H9 (cell line): ENCODE data around the gene DLG2. TPM values are rescaled to one million over a fixed set of nuclear protein-coding genes. Genes with fewer than 3 reads are reported as not detected.
A peak's percentile ranks its signal among the peaks of the same experiment; 100 is the strongest.

Experiments
- DNase-seq: peaks from one replicate; pipeline ENCODE4 v3.0.0-alpha.2; 2017
- H2AFZ ChIP-seq: one replicate; pipeline ENCODE4 v1.6.1; 2013; ENCODE audit warnings: mild to moderate bottlenecking, low read length, control low read depth, moderate library complexity
- H2AK5ac ChIP-seq: 2 replicates; pipeline ENCODE4 v1.6.1; 2013; ENCODE audit warnings: low read length, control low read depth, mixed read lengths; ENCODE audit not compliant: insufficient read length
- H2BK120ac ChIP-seq: one replicate; pipeline ENCODE4 v1.6.1; 2013; ENCODE audit warnings: low read depth, mild to moderate bottlenecking, low read length, control low read depth, inconsistent platforms; ENCODE audit not compliant: poor library complexity, severe bottlenecking
- H2BK12ac ChIP-seq: 2 replicates; pipeline ENCODE4 v1.6.1; 2013; ENCODE audit warnings: low read length, control low read depth, mixed read lengths, low read depth; ENCODE audit not compliant: insufficient read length
- H2BK15ac ChIP-seq: 2 replicates; pipeline ENCODE4 v1.6.1; 2013; ENCODE audit warnings: low read depth, low read length, control low read depth
- H2BK20ac ChIP-seq: one replicate; pipeline ENCODE4 v1.6.1; 2013; ENCODE audit warnings: low read depth, mild to moderate bottlenecking, low read length, control low read depth, inconsistent platforms; ENCODE audit not compliant: poor library complexity, severe bottlenecking
- H2BK5ac ChIP-seq: 2 replicates; pipeline ENCODE4 v1.6.1; 2013; ENCODE audit warnings: low read length, control low read depth, mixed read lengths; ENCODE audit not compliant: insufficient read length
- H3K14ac ChIP-seq: 2 replicates; pipeline ENCODE4 v1.6.1; 2013; ENCODE audit warnings: low read length, control low read depth; ENCODE audit not compliant: insufficient read depth
- H3K18ac ChIP-seq: 2 replicates; pipeline ENCODE4 v1.6.1; 2013; ENCODE audit warnings: low read depth, mild to moderate bottlenecking, mixed read lengths, low read length, control low read depth; ENCODE audit not compliant: insufficient read length
- H3K23ac ChIP-seq: 2 replicates; pipeline ENCODE4 v1.6.1; 2013; ENCODE audit warnings: low read length, control low read depth, mixed read lengths, low read depth; ENCODE audit not compliant: insufficient read length
- H3K23me2 ChIP-seq: 2 replicates; pipeline ENCODE4 v1.6.1; 2013; ENCODE audit warnings: low read depth, mild to moderate bottlenecking, mixed read lengths, low read length, control low read depth; ENCODE audit not compliant: insufficient read length, poor library complexity, severe bottlenecking
- H3K27ac ChIP-seq: 2 replicates; pipeline ENCODE4 v1.5.1; 2013; ENCODE audit warnings: low read length, control low read depth, mixed read lengths, low read depth; ENCODE audit not compliant: insufficient read length
- H3K27me3 ChIP-seq: 2 replicates; pipeline ENCODE4 v1.6.1; 2013; ENCODE audit warnings: low read length, control low read depth, inconsistent platforms; ENCODE audit not compliant: insufficient read depth
- H3K4ac ChIP-seq: 2 replicates; pipeline ENCODE4 v1.6.1; 2013; ENCODE audit warnings: low read depth, mild to moderate bottlenecking, control low read depth, inconsistent platforms, low read length, moderate library complexity
- H3K4me1 ChIP-seq: 2 replicates; pipeline ENCODE4 v1.6.1; 2013; ENCODE audit warnings: low read length, control low read depth, inconsistent platforms; ENCODE audit not compliant: insufficient read depth
- H3K4me2 ChIP-seq: 2 replicates; pipeline ENCODE4 v1.6.1; 2013; ENCODE audit warnings: low read length, control low read depth, mixed read lengths; ENCODE audit not compliant: insufficient read length, insufficient read depth
- H3K56ac ChIP-seq: 2 replicates; pipeline ENCODE4 v1.6.1; 2013; ENCODE audit warnings: low read depth, mild to moderate bottlenecking, mixed read lengths, low read length, control low read depth; ENCODE audit not compliant: insufficient read length
- H3K79me1 ChIP-seq: 2 replicates; pipeline ENCODE4 v1.6.1; 2013; ENCODE audit warnings: low read depth, mild to moderate bottlenecking, moderate library complexity, low read length, control low read depth, inconsistent platforms; ENCODE audit not compliant: insufficient read depth, poor library complexity, severe bottlenecking
- H3K79me2 ChIP-seq: 2 replicates; pipeline ENCODE4 v1.6.1; 2013; ENCODE audit warnings: low read length, control low read depth, inconsistent platforms; ENCODE audit not compliant: insufficient read depth
- H3K9ac ChIP-seq: 2 replicates; pipeline ENCODE4 v1.6.1; 2013; ENCODE audit warnings: low read length, control low read depth, mixed read lengths; ENCODE audit not compliant: insufficient read length; ENCODE audit errors: extremely low read depth
- H3K9me3 ChIP-seq: one replicate; pipeline ENCODE4 v1.6.1; 2013; ENCODE audit warnings: low read depth, low read length, inconsistent platforms; ENCODE audit not compliant: control insufficient read depth
- H3T11ph ChIP-seq: one replicate; pipeline ENCODE4 v1.6.1; 2013; ENCODE audit warnings: mild to moderate bottlenecking, low read length, control low read depth, inconsistent platforms
- H4K20me1 ChIP-seq: one replicate; pipeline ENCODE4 v1.6.1; 2013; ENCODE audit not compliant: control insufficient read depth, insufficient read length, insufficient read depth
- H4K5ac ChIP-seq: 2 replicates; pipeline ENCODE4 v1.6.1; 2013; ENCODE audit warnings: low read depth, mild to moderate bottlenecking, mixed read lengths, low read length, control low read depth; ENCODE audit not compliant: insufficient read length
- H4K8ac ChIP-seq: replicated peaks from 2 replicates; pipeline ENCODE4 v1.6.1; 2013; ENCODE audit warnings: low read length, control low read depth, mixed read lengths, low read depth; ENCODE audit not compliant: insufficient read length
- H4K91ac ChIP-seq: 2 replicates; pipeline ENCODE4 v1.6.1; 2013; ENCODE audit warnings: low read depth, mild to moderate bottlenecking, moderate library complexity, mixed read lengths, low read length, control low read depth; ENCODE audit not compliant: insufficient read length
- H3K27ac Mint-ChIP-seq, 3 experiments: 2 replicates in 2 of 3; 3 replicates in 1 of 3; pipeline ENCODE4 v1.8.0; 2020 to 2021; ENCODE audit warnings: mixed read lengths in 3 of 3, mild to moderate bottlenecking in 1 of 3, moderate library complexity in 1 of 3
- H3K27me3 Mint-ChIP-seq: 2 replicates; pipeline ENCODE4 v1.8.0; 2021; ENCODE audit warnings: low read depth, mild to moderate bottlenecking, moderate library complexity, mixed read lengths
- H3K36me3 Mint-ChIP-seq, 3 experiments: 2 replicates in 2 of 3; 3 replicates in 1 of 3; pipeline ENCODE4 v1.8.0; 2020 to 2021; ENCODE audit warnings: low read depth in 3 of 3, mixed read lengths in 3 of 3; ENCODE audit not compliant: insufficient read depth in 1 of 3
- H3K4me1 Mint-ChIP-seq, 2 experiments: 2 replicates each; pipeline ENCODE4 v1.8.0; 2020; ENCODE audit warnings: mixed read lengths in 2 of 2
- H3K4me3 Mint-ChIP-seq, 2 experiments: 2 replicates in 1 of 2; 3 replicates in 1 of 2; pipeline ENCODE4 v1.8.0; 2020 to 2021; ENCODE audit warnings: mild to moderate bottlenecking in 2 of 2, mixed read lengths in 2 of 2, moderate library complexity in 1 of 2
- H3K9me3 Mint-ChIP-seq, 2 experiments: 2 replicates in 1 of 2; 3 replicates in 1 of 2; pipeline ENCODE4 v1.8.0; 2020; ENCODE audit warnings: mild to moderate bottlenecking in 2 of 2, mixed read lengths in 2 of 2, moderate library complexity in 1 of 2
- WGBS: extraction: QIAGEN DNeasy Blood & Tissue Kit; methylation state at CpG from one replicate; pipeline ENCODE4 v1.1.7; 2013; ENCODE audit warnings: missing lambda C conversion rate, low lambda C conversion rate, mixed read lengths; ENCODE audit not compliant: insufficient read length; ENCODE audit errors: extremely low coverage; 5-methylcytosine and 5-hydroxymethylcytosine counted together
- long read RNA-seq: library from polyadenylated mRNA; unstranded; transcript quantifications from one replicate; pipeline ENCODE4 v2.0.0, GENCODE V29; 2020
- total RNA-seq: library from RNA; stranded (reverse); gene quantifications from 2 replicates; pipeline ENCODE4 v1.2.1, GENCODE V29; 2021
- TF ChIP-seq, protein P1 (sequence below): fragments of 200-600 bp; sonication (generic); conservative IDR thresholded peaks from 3 replicates; pipeline ENCODE4 v1.8.0; 2021; ENCODE audit warnings: antibody characterized with exemption, mild to moderate bottlenecking

The DLG2 gene
- total RNA-seq = 8.0 and 8.2 TPM in 2 replicates
- long read RNA-seq, partial matches to known transcripts = 5 of 18 reads
- long read RNA-seq, other reads (novel, unspliced or antisense) = 11 of 18 reads

DNA sequence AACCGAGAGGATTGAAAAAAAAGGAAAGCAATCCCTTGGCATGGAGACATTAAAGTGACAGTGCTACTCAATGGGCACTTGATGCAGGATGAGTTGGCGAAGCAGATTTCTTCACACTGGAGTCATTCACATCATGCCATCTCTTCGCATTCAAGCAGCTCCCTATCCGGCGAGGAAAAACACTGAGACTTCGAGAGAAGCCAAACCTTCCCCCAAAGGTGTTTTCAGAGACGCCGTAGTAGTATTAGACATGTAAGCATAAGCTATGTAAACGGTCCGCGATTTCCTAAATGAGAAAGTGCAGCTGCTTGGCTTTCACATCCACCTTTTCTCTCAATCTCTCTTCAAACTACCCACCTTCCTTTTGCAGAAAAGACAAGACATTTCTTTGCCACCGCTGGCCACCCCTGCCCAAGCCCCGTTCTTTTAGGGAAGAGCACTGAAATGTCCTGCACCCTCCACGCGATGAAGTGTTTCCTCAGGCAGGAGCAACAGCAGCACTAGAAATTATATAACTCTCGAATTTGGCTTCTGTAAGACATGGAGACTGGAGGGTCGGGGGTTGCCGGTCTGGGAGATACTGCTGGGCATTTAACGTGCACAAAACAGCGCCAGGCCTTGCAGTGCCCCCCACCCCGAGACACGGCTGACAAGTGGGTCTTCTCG lies at the start of gene DLG2:
Gene DLG2 (minus strand): TSS at position 13 of the 666 bp plus-strand sequence.
- Histone ChIP-seq H4K91ac (no peak within 1 kb of the TSS), H3K9ac (peak within 1 kb of the TSS; percentile 69), H3K27me3 (no peaks in the 10 kb centered on the region), H2AK5ac (no peak within 1 kb of the TSS), H4K5ac (no peak within 1 kb of the TSS), H3K9me3 (no peaks in the 10 kb centered on the region), H3K56ac (no peak within 1 kb of the TSS), H3K4ac (no peak within 1 kb of the TSS), H3K4me2 (peak within 1 kb of the TSS; percentile 94), H3T11ph (no peak within 1 kb of the TSS), H3K18ac (no peak within 1 kb of the TSS), H3K23ac (no peak within 1 kb of the TSS), H3K79me2 (peaks cover 21% of the 10 kb centered on the region; the same call in 1 of the 2 replicates), H2BK12ac (no peak within 1 kb of the TSS), H3K79me1 (no peaks in the 10 kb centered on the region), H3K4me1 (no peaks in the 10 kb centered on the region), H2BK20ac (no peak within 1 kb of the TSS), H2BK120ac (no peak within 1 kb of the TSS), H2BK5ac (no peak within 1 kb of the TSS), H3K27ac (no peak within 1 kb of the TSS), H2BK15ac (no peak within 1 kb of the TSS), H3K14ac (no peak within 1 kb of the TSS), H2AFZ (no peak within 1 kb of the TSS), H4K8ac (no peak within 1 kb of the TSS), H3K23me2 (peaks cover 6% of the 10 kb centered on the region), H4K20me1 (no peaks in the 10 kb centered on the region)
- H3K9me3 Mint-ChIP-seq = no peaks in the 10 kb centered on the region
- no peak for DNase-seq
- peak within 1 kb of the TSS; percentile 98 to 99 (median 99) for H3K27ac Mint-ChIP-seq
- TF ChIP-seq, protein P1, sequence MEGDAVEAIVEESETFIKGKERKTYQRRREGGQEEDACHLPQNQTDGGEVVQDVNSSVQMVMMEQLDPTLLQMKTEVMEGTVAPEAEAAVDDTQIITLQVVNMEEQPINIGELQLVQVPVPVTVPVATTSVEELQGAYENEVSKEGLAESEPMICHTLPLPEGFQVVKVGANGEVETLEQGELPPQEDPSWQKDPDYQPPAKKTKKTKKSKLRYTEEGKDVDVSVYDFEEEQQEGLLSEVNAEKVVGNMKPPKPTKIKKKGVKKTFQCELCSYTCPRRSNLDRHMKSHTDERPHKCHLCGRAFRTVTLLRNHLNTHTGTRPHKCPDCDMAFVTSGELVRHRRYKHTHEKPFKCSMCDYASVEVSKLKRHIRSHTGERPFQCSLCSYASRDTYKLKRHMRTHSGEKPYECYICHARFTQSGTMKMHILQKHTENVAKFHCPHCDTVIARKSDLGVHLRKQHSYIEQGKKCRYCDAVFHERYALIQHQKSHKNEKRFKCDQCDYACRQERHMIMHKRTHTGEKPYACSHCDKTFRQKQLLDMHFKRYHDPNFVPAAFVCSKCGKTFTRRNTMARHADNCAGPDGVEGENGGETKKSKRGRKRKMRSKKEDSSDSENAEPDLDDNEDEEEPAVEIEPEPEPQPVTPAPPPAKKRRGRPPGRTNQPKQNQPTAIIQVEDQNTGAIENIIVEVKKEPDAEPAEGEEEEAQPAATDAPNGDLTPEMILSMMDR = no peak
- peaks cover 7 to 18% (median 14%) of the 10 kb centered on the region in 3 experiments; a peak in 6 of 7 replicates for H3K36me3 Mint-ChIP-seq
- WGBS = no CpG with 5 or more reads among the region's 23 CpGs
- H3K4me1 Mint-ChIP-seq = peaks cover 25 to 28% of the 10 kb centered on the region in 2 experiments
- H3K27me3 Mint-ChIP-seq = no peaks in the 10 kb centered on the region
- H3K4me3 Mint-ChIP-seq = peak within 1 kb of the TSS; percentile 91 to 97
